Tibial artery (tissue), 4 donors: Measurements from ENCODE around the gene AGBL5.
"Not testable (repeated sequence)": the region's sequence is repeated elsewhere in the genome, so short reads cannot be mapped to it uniquely, and the experiment has no call there.

Source experiments
- DNase-seq, 2 donors: peaks; one replicate each; pipeline ENCODE4 v3.0.0-alpha.2; 2019
- H3K27ac ChIP-seq, 2 donors: fragments of 200-600 bp; sonication (generic) in 1 of 2; 1 replicate in 1 of 2; 2 replicates in 1 of 2; pipeline ENCODE4 v1.5.1; 2018 to 2019; ENCODE audit warnings: mild to moderate bottlenecking in 1 of 2
- H3K27me3 ChIP-seq, 2 donors: fragments of 200-600 bp; sonication (generic) in 1 of 2; one replicate each; pipeline versions ENCODE4 v1.5.1 to v1.6.0; 2016 to 2019
- H3K36me3 ChIP-seq, 3 donors: fragments of 200-600 bp; sonication (generic) in 2 of 3; one replicate each; pipeline ENCODE4 v1.5.1; 2016 to 2019; ENCODE audit warnings: mild to moderate bottlenecking in 2 of 3
- H3K4me1 ChIP-seq, 4 donors: fragments of 200-600 bp; sonication (generic) in 2 of 4; 1 replicate in 3 of 4; 2 replicates in 1 of 4; pipeline ENCODE4 v1.5.1; 2016 to 2019
- H3K4me3 ChIP-seq, 2 donors: fragments of 200-600 bp; sonication (generic) in 1 of 2; 1 replicate in 1 of 2; 2 replicates in 1 of 2; pipeline ENCODE4 v1.5.1; 2018 to 2019; ENCODE audit warnings: mild to moderate bottlenecking in 2 of 2
- H3K9me3 ChIP-seq, 3 donors: fragments of 200-600 bp; sonication (generic) in 1 of 3; one replicate each; pipeline ENCODE4 v1.5.1; 2016 to 2019
- CTCF ChIP-seq, 2 experiments: fragments of 200-600 bp in 1 of 2; fragments of 450-650 bp in 1 of 2; IDR thresholded peaks; one replicate each; pipeline ENCODE4 v1.5.1; 2017 to 2019; ENCODE audit warnings: antibody characterized with exemption in 2 of 2, mild to moderate bottlenecking in 1 of 2, moderate library complexity in 1 of 2
- intact Hi-C: fragments of 100-400 bp; cut with DNase I; formaldehyde crosslinking; loops from one replicate; pipeline ENCODE4 v1.15.0; 2023; ENCODE audit warnings: low total_unique reads

AGBL5 gene

GRCh38 chr2:27108221-27108620 lies 56.8 kb downstream of the AGBL5 start:
- intact Hi-C loops = no loop called here
- TF ChIP-seq CTCF (IDR thresholded peaks at IDR 0.05) = no peak
- no peaks in the 10 kb centered on the region for H3K9me3 ChIP-seq
- no peaks in the 10 kb centered on the region for H3K4me1 ChIP-seq
- no peak for DNase-seq
- no peak overlapping the region for H3K27ac ChIP-seq
- peaks cover 0 to 24% of the 10 kb centered on the region in 2 donors for H3K27me3 ChIP-seq
- no peaks in the 10 kb centered on the region for H3K36me3 ChIP-seq
- no peak overlapping the region for H3K4me3 ChIP-seq

GRCh38 chr2:27109083-27109482 lies 57.6 kb downstream of the AGBL5 start:
- Histone ChIP-seq H3K36me3 (no peaks in the 10 kb centered on the region), H3K27me3 (peaks cover 0 to 22% of the 10 kb centered on the region in 2 donors), H3K9me3 (no peaks in the 10 kb centered on the region), H3K4me1 (no peaks in the 10 kb centered on the region), H3K4me3 (no peak overlapping the region), H3K27ac (no peak overlapping the region)
- DNase-seq = no peak
- intact Hi-C loops = no loop called here
- TF ChIP-seq CTCF (IDR thresholded peaks at IDR 0.05) = no peak

GRCh38 chr2:27110603-27111352 lies 59.3 kb downstream of the AGBL5 start:
- DNase-seq, intact Hi-C loops, H3K4me3 ChIP-seq: not testable (repeated sequence)

GRCh38 chr2:27111392-27112078 lies 60.1 kb downstream of the AGBL5 start:
- H3K27ac ChIP-seq, H3K4me1 ChIP-seq, DNase-seq, H3K27me3 ChIP-seq, H3K9me3 ChIP-seq, H3K4me3 ChIP-seq, intact Hi-C loops, H3K36me3 ChIP-seq: not testable (repeated sequence)

More at GRCh38 chr2:27110603-27111352, 59.3 kb downstream of the AGBL5 start:
- not testable (repeated sequence) for H3K27ac ChIP-seq, H3K36me3 ChIP-seq, H3K9me3 ChIP-seq, H3K4me1 ChIP-seq
- peaks cover 0 to 10% of the 10 kb centered on the region in 2 donors for H3K27me3 ChIP-seq

GRCh38 chr2:27115519-27115918 lies 64.1 kb downstream of the AGBL5 start:
- no peak for DNase-seq
- peaks cover 0 to 14% (median 11%) of the 10 kb centered on the region in 4 donors for H3K4me1 ChIP-seq
- no peaks in the 10 kb centered on the region for H3K36me3 ChIP-seq
- H3K27me3 ChIP-seq = peaks cover 0 to 34% of the 10 kb centered on the region in 2 donors
- TF ChIP-seq CTCF (IDR thresholded peaks at IDR 0.05) = no peak
- H3K9me3 ChIP-seq = no peaks in the 10 kb centered on the region
- intact Hi-C loops = no loop called here
- no peak overlapping the region for H3K27ac ChIP-seq
- no peak overlapping the region for H3K4me3 ChIP-seq

GRCh38 chr2:27117995-27118524 lies 66.6 kb downstream of the AGBL5 start:
- no peak for TF ChIP-seq CTCF (IDR thresholded peaks at IDR 0.05)
- Histone ChIP-seq H3K9me3 (no peaks in the 10 kb centered on the region), H3K27me3 (peaks cover 0 to 34% of the 10 kb centered on the region in 2 donors), H3K36me3 (no peaks in the 10 kb centered on the region), H3K27ac (no peak overlapping the region), H3K4me1 (peaks cover 0 to 15% (median 11%) of the 10 kb centered on the region in 4 donors), H3K4me3 (peak overlapping the region; percentile 33 to 52)
- no peak for DNase-seq
- intact Hi-C loops = no loop called here
